ENCODE measurements around the gene ALX3. TPM values are rescaled to one million over a fixed set of nuclear protein-coding genes. Genes with fewer than 3 reads are reported as not detected.
"Not testable (repeated sequence)": the region's sequence is repeated elsewhere in the genome, so short reads cannot be mapped to it uniquely, and the experiment has no call there.

Gene ALX3
- polyA plus RNA-seq, 1 experiment = not detected

- Histone ChIP-seq H3K4me3 (ENCODE audit: low read depth, low read length) (no peak overlapping the region), H3K9me3 (ENCODE audit: control insufficient read depth, insufficient read depth, low read length) (peaks cover 4% of the 10 kb centered on the region; the same call in 1 of the 2 replicates), H3K27me3 (ENCODE audit: control insufficient read depth, insufficient read depth, low read length) (peaks cover 80% of the 10 kb centered on the region), H3K27ac (ENCODE audit: low read depth, low read length) (no peak overlapping the region)
- TF ChIP-seq, protein P1, sequence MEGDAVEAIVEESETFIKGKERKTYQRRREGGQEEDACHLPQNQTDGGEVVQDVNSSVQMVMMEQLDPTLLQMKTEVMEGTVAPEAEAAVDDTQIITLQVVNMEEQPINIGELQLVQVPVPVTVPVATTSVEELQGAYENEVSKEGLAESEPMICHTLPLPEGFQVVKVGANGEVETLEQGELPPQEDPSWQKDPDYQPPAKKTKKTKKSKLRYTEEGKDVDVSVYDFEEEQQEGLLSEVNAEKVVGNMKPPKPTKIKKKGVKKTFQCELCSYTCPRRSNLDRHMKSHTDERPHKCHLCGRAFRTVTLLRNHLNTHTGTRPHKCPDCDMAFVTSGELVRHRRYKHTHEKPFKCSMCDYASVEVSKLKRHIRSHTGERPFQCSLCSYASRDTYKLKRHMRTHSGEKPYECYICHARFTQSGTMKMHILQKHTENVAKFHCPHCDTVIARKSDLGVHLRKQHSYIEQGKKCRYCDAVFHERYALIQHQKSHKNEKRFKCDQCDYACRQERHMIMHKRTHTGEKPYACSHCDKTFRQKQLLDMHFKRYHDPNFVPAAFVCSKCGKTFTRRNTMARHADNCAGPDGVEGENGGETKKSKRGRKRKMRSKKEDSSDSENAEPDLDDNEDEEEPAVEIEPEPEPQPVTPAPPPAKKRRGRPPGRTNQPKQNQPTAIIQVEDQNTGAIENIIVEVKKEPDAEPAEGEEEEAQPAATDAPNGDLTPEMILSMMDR (IDR thresholded peaks at IDR 0.05; ENCODE audit: low read depth, low read length) = no peak
- DNase-seq (ENCODE audit: low read depth, low spot score) = no peak
- ChIA-PET CTCF (interaction anchor here (0.7 kb wide), 1 partner anchor 23 kb away, joined by 3 read pairs; no protein-coding TSS in a partner anchor), POLR2A (no interaction called here)
Observed at GRCh38 chr1:110083866-110084226, 13.4 kb upstream of the ALX3 start.

- peaks cover 82% of the 10 kb centered on the region for H3K27me3 ChIP-seq (ENCODE audit: control insufficient read depth, insufficient read depth, low read length)
- POLR2A ChIA-PET = no interaction called here
- no peak for DNase-seq (ENCODE audit: low read depth, low spot score)
Observed at GRCh38 chr1:110083061-110083865, 12.8 kb upstream of the ALX3 start.

GRCh38 chr1:110082477-110082876, 12.0 kb upstream of the ALX3 start:
- ChIA-PET CTCF (interaction anchor here (0.9 to 1.6 kb wide), 4 partner anchors 22 to 378 kb away, joined by 3 to 6 read pairs (median 4); no protein-coding TSS in a partner anchor), POLR2A (no interaction called here)
- H3K27me3 ChIP-seq (ENCODE audit: control insufficient read depth, insufficient read depth, low read length) = peaks cover 84% of the 10 kb centered on the region
- H3K27ac ChIP-seq (ENCODE audit: low read depth, low read length) = no peak overlapping the region
- TF ChIP-seq, protein P1 (IDR thresholded peaks at IDR 0.05; ENCODE audit: low read depth, low read length) = no peak
- peaks cover 4% of the 10 kb centered on the region; the same call in 1 of the 2 replicates for H3K9me3 ChIP-seq (ENCODE audit: control insufficient read depth, insufficient read depth, low read length)
- no peak for DNase-seq (ENCODE audit: low read depth, low spot score)
- no peak overlapping the region for H3K4me3 ChIP-seq (ENCODE audit: low read depth, low read length)

More at GRCh38 chr1:110083061-110083865, 12.8 kb upstream of the ALX3 start:
- CTCF ChIA-PET = interaction anchor here (0.7 kb wide), 1 partner anchor 23 kb away, joined by 3 read pairs; no protein-coding TSS in a partner anchor
- H3K27ac ChIP-seq (ENCODE audit: low read depth, low read length) = no peak overlapping the region
- TF ChIP-seq, protein P1 (IDR thresholded peaks at IDR 0.05; ENCODE audit: low read depth, low read length) = 0 out of 2 replicates have a peak, but pooled peaks have one; percentile 1
- no peak overlapping the region for H3K4me3 ChIP-seq (ENCODE audit: low read depth, low read length)
- H3K9me3 ChIP-seq (ENCODE audit: control insufficient read depth, insufficient read depth, low read length) = peaks cover 4% of the 10 kb centered on the region; the same call in 1 of the 2 replicates

GRCh38 chr1:110081061-110081460, 10.6 kb upstream of the ALX3 start:
- no peak overlapping the region for H3K27ac ChIP-seq (ENCODE audit: low read depth, low read length)

DNA sequence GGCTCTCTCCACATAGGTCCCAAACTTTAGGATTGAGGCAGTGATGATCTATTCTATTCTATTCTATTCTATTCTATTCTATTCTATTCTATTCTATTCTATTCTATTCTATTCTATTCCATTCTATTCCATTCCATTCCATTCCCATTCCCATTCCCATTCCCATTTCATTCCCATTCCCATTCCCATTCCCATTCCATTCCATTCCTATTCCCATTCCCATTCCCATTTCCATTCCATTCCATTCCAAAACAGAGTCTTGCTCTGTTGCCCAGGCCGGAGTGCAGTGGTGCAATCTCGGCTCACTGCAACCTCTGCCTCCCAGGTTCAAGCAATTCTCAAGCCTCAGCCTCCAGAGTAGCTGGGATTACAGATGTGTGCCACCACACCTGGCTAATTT, 9.5 kb upstream of the ALX3 start:
- CTCF ChIA-PET; H3K9me3 ChIP-seq (ENCODE audit: control insufficient read depth, insufficient read depth, low read length); DNase-seq (ENCODE audit: low read depth, low spot score); POLR2A ChIA-PET; H3K4me3 ChIP-seq (ENCODE audit: low read depth, low read length); H3K27ac ChIP-seq (ENCODE audit: low read depth, low read length): not testable (repeated sequence)
- H3K27me3 ChIP-seq (ENCODE audit: control insufficient read depth, insufficient read depth, low read length) = peaks cover 81% of the 10 kb centered on the region

More at GRCh38 chr1:110081061-110081460, 10.6 kb upstream of the ALX3 start:
- Histone ChIP-seq H3K27me3 (ENCODE audit: control insufficient read depth, insufficient read depth, low read length) (peaks cover 83% of the 10 kb centered on the region), H3K4me3 (ENCODE audit: low read depth, low read length) (no peak overlapping the region), H3K9me3 (ENCODE audit: control insufficient read depth, insufficient read depth, low read length) (peaks cover 4% of the 10 kb centered on the region; the same call in 1 of the 2 replicates)
- POLR2A ChIA-PET = interaction anchor here (0.6 kb wide), 1 partner anchor 88 kb away, joined by 3 read pairs; no protein-coding TSS in a partner anchor
- DNase-seq (ENCODE audit: low read depth, low spot score) = no peak
- CTCF ChIA-PET = interaction anchor here (0.5 to 1.6 kb wide), 5 partner anchors 20 to 1539 kb away, joined by 3 to 6 read pairs (median 3); no protein-coding TSS in a partner anchor
- TF ChIP-seq, protein P1 (IDR thresholded peaks at IDR 0.05; ENCODE audit: low read depth, low read length) = no peak

All from AG04450 (cell line).